ENCODE results near the gene ATRX.
"Not testable (repeated sequence)": the region's sequence is repeated elsewhere in the genome, so short reads cannot be mapped to it uniquely, and the experiment has no call there.

ATRX gene

DNA sequence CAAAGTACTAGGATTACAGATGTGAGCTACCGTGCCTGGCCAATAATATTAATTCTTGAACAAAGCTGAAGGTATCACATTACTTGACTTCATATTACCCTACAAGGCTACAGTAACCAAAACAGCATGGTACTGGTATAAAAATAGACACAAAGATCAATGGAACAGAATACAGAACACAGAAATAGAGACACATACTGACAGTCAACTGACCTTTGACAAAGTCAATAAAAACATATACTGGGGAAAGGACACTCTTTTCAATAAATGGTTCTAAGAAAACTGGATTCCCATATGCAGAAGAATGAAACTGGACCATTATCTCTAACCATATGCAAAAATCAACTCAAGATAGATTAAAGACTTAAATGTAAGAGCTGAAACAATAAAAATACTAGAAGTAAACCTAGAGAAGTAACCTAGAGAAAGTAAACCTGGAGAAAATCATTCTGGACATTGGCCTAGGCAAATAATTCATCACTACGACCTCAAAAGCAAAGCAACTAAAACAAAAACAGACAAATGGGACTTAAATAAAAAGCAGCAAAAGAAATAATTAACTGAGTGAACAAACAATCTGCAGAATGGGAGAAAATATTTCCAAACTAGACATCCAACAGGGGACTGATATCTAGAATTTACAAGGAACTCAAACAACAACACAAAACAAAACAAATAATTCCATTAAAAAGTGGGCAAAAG lies 182.2 kb downstream of the ATRX start:
- no peak for DNase-seq

- DNase-seq = no peak
These were observed 188.5 kb downstream of the ATRX start for GRCh38 chrX:77597511-77597910.

- DNase-seq = peak; percentile 5
These were observed 188.9 kb downstream of the ATRX start for GRCh38 chrX:77597090-77597489.

GRCh38 chrX:77595848-77596247 lies 190.2 kb downstream of the ATRX start:
- no peak for DNase-seq

- DNase-seq = no peak
These were observed 213.7 kb downstream of the ATRX start for GRCh38 chrX:77572322-77572721.

GRCh38 chrX:77565278-77565677 lies 220.7 kb downstream of the ATRX start:
- DNase-seq = no peak

DNA sequence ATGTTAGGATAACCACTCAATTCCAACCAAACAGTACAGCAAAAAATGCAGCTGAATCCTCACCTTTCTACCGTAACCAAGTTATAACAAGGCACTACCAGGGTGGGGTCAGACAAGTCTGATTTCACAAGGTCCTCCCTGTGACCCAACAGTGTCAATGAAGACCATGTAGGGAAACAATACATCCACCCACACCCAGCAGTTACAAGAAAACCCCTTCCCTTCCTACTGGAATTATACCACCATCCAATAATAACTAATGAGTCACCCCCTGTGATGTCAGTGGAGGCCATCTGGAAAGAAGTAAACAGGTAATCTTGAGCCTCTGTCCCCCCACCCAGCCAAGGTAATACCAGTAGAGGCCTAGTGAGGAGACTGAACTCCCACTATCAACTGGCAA lies 221.2 kb downstream of the ATRX start:
- DNase-seq = peak; percentile 1

DNA sequence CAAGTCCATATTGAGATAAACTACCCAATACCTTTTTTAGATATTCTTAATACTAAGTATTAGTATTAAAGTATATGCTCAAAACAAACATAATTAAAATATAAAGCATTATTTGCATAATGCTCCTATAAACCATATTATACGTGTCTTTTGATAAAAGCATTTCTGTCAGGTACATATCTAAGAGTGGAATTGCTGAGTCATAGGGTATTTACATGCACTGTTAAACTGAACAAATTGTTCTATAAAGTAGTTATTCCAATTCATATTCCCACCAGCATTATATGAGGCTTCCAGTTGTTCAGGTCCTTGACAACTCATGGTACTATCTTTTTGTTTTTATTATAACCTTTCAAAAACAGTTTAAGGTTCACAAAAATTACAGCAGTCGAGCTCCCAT lies 224.6 kb downstream of the ATRX start:
- no peak for DNase-seq

GRCh38 chrX:77556276-77556675 lies 229.7 kb downstream of the ATRX start:
- DNase-seq = no peak

GRCh38 chrX:77548751-77549150 lies 237.3 kb downstream of the ATRX start:
- DNase-seq = peak; percentile 6

GRCh38 chrX:77539778-77540177 lies 246.2 kb downstream of the ATRX start:
- DNase-seq = not testable (repeated sequence)

- not testable (repeated sequence) for DNase-seq
These were observed 254.8 kb downstream of the ATRX start for GRCh38 chrX:77531261-77531660.

- no peak for DNase-seq
These were observed 258.0 kb downstream of the ATRX start for GRCh38 chrX:77528034-77528433.

GRCh38 chrX:77527233-77528001 lies 258.6 kb downstream of the ATRX start:
- DNase-seq = no peak

DNA sequence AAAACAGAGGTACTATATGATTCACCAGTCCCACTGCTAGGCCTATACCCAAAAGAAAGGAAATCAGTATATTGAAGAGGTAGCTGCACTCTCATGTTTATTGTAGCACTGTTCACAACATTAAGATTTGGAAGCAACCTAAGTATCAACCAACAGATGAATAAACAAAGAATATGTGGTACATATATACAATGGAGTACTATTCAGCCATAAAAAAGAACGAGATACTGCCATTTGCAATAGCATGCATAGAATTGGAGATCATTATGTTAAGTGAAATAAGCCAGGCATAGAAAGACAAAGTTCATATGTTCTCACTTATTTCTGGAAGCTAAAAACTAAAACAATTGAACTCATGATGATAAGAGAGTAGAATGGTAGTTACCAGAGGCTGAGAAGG lies 266.3 kb downstream of the ATRX start:
- no peak for DNase-seq

DNA sequence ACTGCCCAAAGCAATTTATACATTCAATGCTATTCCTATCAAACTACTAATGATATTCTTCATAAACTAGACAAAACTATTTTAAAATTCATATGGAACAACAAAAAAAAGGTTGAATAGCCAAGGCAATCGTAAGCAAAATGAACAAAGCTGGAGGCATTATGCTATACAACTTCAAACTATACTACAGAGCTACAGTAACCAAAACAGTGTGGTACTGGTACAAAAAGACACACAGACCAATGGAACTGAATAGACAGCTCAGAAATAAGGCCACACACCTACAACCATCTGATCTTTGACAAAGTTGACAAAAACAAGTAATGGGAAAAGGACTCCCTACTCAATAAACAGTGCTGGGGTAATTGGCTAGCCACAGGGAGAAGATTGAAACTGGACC lies 271.8 kb downstream of the ATRX start:
- no peak for DNase-seq

DNA sequence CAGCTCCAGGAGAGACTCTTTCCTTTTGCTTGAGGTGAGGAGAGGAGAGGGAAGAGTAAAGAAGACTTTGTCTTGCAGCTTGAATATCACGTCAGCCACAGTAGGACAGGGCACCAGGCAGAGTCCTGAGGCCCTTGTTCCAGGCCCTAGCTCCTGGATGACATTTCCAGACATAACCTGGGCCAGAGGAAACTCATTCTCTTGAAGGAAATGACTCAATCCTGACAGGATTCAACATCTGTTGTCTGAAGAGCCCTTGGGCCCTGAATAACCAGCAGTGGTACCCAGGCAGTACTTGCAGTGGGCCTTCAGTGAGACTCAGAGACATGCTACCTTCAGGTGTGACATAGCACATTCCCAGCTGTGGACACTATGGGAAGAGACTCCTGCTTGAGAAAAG lies 276.0 kb downstream of the ATRX start:
- DNase-seq = no peak

- DNase-seq = peak; percentile 0
These were observed 280.8 kb downstream of the ATRX start for GRCh38 chrX:77505227-77505626.

DNA sequence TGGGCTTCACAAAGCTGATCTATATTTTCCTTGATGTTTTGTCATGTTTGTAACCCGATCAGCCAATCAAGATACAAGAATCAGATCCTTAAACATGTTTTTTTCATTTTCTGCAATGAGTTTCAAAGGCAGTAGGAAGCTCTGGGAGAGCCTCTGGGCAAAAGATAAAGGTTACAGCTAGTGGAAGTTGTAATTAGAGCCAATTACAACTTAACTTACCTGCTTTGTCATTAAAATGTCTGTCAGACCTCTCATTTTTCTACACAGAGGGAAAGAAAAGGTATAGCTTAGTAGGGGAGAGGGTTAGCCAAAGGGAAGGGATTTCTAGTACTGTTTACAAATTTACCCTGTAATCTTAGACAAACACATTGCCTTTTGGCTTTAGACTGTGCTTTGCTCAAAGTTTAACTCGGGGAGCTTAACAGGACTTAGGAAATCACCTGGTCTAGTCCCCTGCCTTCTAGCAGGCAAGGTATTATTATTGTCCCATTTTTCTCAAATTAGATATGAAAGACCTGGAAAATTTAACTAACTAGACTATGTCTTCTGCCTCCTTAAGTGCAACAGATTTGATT lies 283.0 kb downstream of the ATRX start:
- DNase-seq = peak; percentile 82

DNA sequence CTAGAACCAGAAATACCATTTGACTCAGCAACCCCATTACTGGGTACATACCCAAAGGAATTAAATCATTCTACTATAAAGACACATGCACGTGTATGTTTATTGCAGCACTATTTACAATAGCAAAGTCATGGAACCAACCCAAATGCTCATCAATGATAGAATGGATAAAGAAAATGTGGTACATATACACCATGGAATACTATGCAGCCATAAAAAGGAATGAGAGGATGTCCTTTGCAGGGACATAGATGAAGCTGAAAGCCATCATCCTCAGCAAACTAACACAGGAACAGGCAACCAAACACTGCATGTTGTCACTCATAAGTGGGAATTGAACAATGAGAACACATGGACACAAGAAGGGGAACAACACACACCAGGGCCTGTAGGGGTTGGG lies 285.9 kb downstream of the ATRX start:
- not testable (repeated sequence) for DNase-seq

GRCh38 chrX:77493677-77494553 lies 292.1 kb downstream of the ATRX start:
- peak; percentile 91 for DNase-seq

- DNase-seq = no peak
These were observed 302.0 kb downstream of the ATRX start for GRCh38 chrX:77484045-77484444.

GRCh38 chrX:77455437-77455836 lies 330.6 kb downstream of the ATRX start:
- no peak for DNase-seq
